HepG2 (cell line): Measurements from ENCODE around the gene C14orf119. TPM values are rescaled to one million over a fixed set of nuclear protein-coding genes. Genes with fewer than 3 reads are reported as not detected.

ENCODE experiments used
- ATAC-seq: fragments of 200-7000 bp; cut with Tn5 transposase; 3 replicates; pipeline ENCODE4 v1.9.1; 2020; ENCODE audit warnings: mild to moderate bottlenecking, moderate library complexity
- BruUV-seq: library from RNA; stranded (reverse); fragments of 400-500 nt; replicated peaks from 2 replicates; lab custom pipeline; 2021; lab: Mats Ljungman, UMichigan
- CTCF ChIA-PET: fragments of 300-600 bp; formaldehyde crosslinking; extraction: SDS; loops from one replicate; lab custom pipeline; 2021; ENCODE audit warnings: low total read pairs, inconsistent platforms, low intra/inter-chr PET ratio; lab: Yijun Ruan, JAX
- POLR2A ChIA-PET: fragments of 350-600 bp; sonication (Branson Sonifier 250); formaldehyde crosslinking; loops from one replicate; lab custom pipeline; 2020; ENCODE audit warnings: antibody characterized with exemption, inconsistent platforms; lab: Yijun Ruan, JAX
- DNase-seq: peaks from one replicate; pipeline ENCODE4 v3.0.0-alpha.2; 2015; ENCODE audit warnings: low spot score
- FAIRE-seq: peaks from 3 replicates; lab custom pipeline; 2011; peaks lifted over from hg19 to GRCh38; lab: Jason Lieb, UNC
- H2AFZ ChIP-seq: one replicate; pipeline ENCODE4 v1.6.1; 2011; ENCODE audit warnings: low read length, inconsistent platforms
- H3K27ac ChIP-seq: fragments of 300-600 bp; 3 replicates; pipeline ENCODE4 v1.8.0; 2011; ENCODE audit warnings: mixed run types, mild to moderate bottlenecking, mixed read lengths, low read length, inconsistent platforms; ENCODE audit not compliant: insufficient read depth; ENCODE audit errors: extremely low read length
- H3K27me3 ChIP-seq, 2 experiments: fragments of 200-600 bp in 1 of 2; 2 replicates in 1 of 2; 3 replicates in 1 of 2; pipeline versions ENCODE4 v1.6.0 to v1.8.0; 2011; ENCODE audit warnings: low read length in 2 of 2, mild to moderate bottlenecking in 2 of 2, moderate library complexity in 2 of 2, inconsistent platforms in 1 of 2; ENCODE audit not compliant: insufficient read depth in 2 of 2, control insufficient read depth in 1 of 2
- H3K36me3 ChIP-seq, 2 experiments: fragments of 200-600 bp in 1 of 2; replicated peaks in 1 of 2; 2 replicates in 1 of 2; 3 replicates in 1 of 2; pipeline versions ENCODE4 v1.5.1 to v1.8.0; 2011; ENCODE audit warnings: low read length in 2 of 2, inconsistent platforms in 1 of 2; ENCODE audit not compliant: insufficient read depth in 2 of 2, control insufficient read depth in 1 of 2
- H3K4me1 ChIP-seq: 2 replicates; pipeline ENCODE4 v1.5.1; 2012; ENCODE audit warnings: low read length, inconsistent platforms; ENCODE audit not compliant: insufficient read depth
- H3K4me2 ChIP-seq: 2 replicates; pipeline ENCODE4 v1.6.0; 2011; ENCODE audit warnings: low read depth, low read length, inconsistent platforms
- H3K4me3 ChIP-seq, 3 experiments: fragments of 200-600 bp in 1 of 3; sonication (generic), shearing (Covaris generic) in 1 of 3; replicated peaks in 1 of 3; 2 replicates each; pipeline ENCODE4 v1.5.1; 2011 to 2016; ENCODE audit warnings: low read length in 3 of 3, inconsistent platforms in 2 of 3, low read depth in 2 of 3, mild to moderate bottlenecking in 2 of 3, control low read depth in 1 of 3, mixed read lengths in 1 of 3; ENCODE audit not compliant: insufficient read depth in 1 of 3
- H3K79me2 ChIP-seq: one replicate; pipeline ENCODE4 v1.6.1; 2011; ENCODE audit warnings: low read length, inconsistent platforms; ENCODE audit not compliant: insufficient read depth
- H3K9ac ChIP-seq: 2 replicates; pipeline ENCODE4 v1.6.0; 2011; ENCODE audit warnings: mild to moderate bottlenecking, low read depth, low read length, inconsistent platforms; ENCODE audit not compliant: insufficient read depth
- H3K9me3 ChIP-seq: 2 replicates; pipeline ENCODE4 v1.5.1; 2012; ENCODE audit warnings: mild to moderate bottlenecking, low read length
- H4K20me1 ChIP-seq: 2 replicates; pipeline ENCODE4 v1.6.0; 2011; ENCODE audit warnings: inconsistent platforms, mild to moderate bottlenecking, low read length, moderate library complexity; ENCODE audit not compliant: insufficient read depth
- CBX2 ChIP-seq, 2 experiments: fragments of 200-600 bp in 1 of 2; sonication (generic); formaldehyde crosslinking in 1 of 2; IDR thresholded peaks; 2 replicates each; pipeline versions ENCODE4 v1.7.0 to v1.8.1; 2018 to 2022; ENCODE audit warnings: low read depth in 2 of 2, low read length in 1 of 2, mild to moderate bottlenecking in 1 of 2, missing genetic modification reagents in 1 of 2
- CREB3 ChIP-seq: sonication (generic); formaldehyde crosslinking; IDR thresholded peaks from 2 replicates; pipeline ENCODE4 v1.5.0; 2020; ENCODE audit warnings: missing genetic modification reagents
- EEA1 ChIP-seq: sonication (generic); formaldehyde crosslinking; IDR thresholded peaks from 2 replicates; pipeline ENCODE4 v1.5.1; 2020; ENCODE audit warnings: mild to moderate bottlenecking, missing genetic modification reagents, borderline replicate concordance
- GABPB1 ChIP-seq: IDR thresholded peaks from 2 replicates; pipeline ENCODE4 v1.6.1; 2016; ENCODE audit warnings: mild to moderate bottlenecking, missing genetic modification reagents, moderate library complexity, missing compliant biosample characterization
- GTF2F1 ChIP-seq: fragments of 150-350 bp; IDR thresholded peaks from 2 replicates; pipeline ENCODE4 v1.6.1; 2014; ENCODE audit warnings: low read length
- HNRNPH1 ChIP-seq: fragments of 200-400 bp; formaldehyde crosslinking; optimal IDR thresholded peaks from 2 replicates; pipeline ENCODE3; 2017; ENCODE audit warnings: mild to moderate bottlenecking, low read depth, low read length
- RBFOX2 ChIP-seq: fragments of 200-400 bp; formaldehyde crosslinking; IDR thresholded peaks from 2 replicates; pipeline ENCODE4 v1.6.1; 2017; ENCODE audit warnings: low read depth, mild to moderate bottlenecking, low read length
- RXRA ChIP-seq: sonication (generic); formaldehyde crosslinking; IDR thresholded peaks from 2 replicates; pipeline ENCODE4 v1.5.1; 2020; ENCODE audit warnings: missing genetic modification reagents
- SMC3 ChIP-seq: IDR thresholded peaks from 2 replicates; pipeline ENCODE4 v1.6.1; 2011; ENCODE audit warnings: low read length, improper control_type of control experiment
- SP5 ChIP-seq: IDR thresholded peaks from 2 replicates; pipeline ENCODE4 v1.6.1; 2016; ENCODE audit warnings: low read depth, borderline replicate concordance
- TCF7 ChIP-seq: sonication (generic); IDR thresholded peaks from 2 replicates; pipeline ENCODE4 v1.6.1; 2016; ENCODE audit warnings: antibody characterized with exemption, low read depth
- UBTF ChIP-seq: sonication (generic); formaldehyde crosslinking; IDR thresholded peaks from 2 replicates; pipeline ENCODE4 v1.4.0; 2020; ENCODE audit warnings: mild to moderate bottlenecking, missing genetic modification reagents
- ZNF20 ChIP-seq: sonication (generic); formaldehyde crosslinking; IDR thresholded peaks from 2 replicates; pipeline ENCODE4 v1.4.0; 2020; ENCODE audit warnings: mild to moderate bottlenecking, moderate library complexity, missing genetic modification reagents
- ZNF232 ChIP-seq: sonication (generic); formaldehyde crosslinking; IDR thresholded peaks from 2 replicates; pipeline ENCODE4 v1.4.0; 2020; ENCODE audit warnings: missing genetic modification reagents, borderline replicate concordance
- ZNF343 ChIP-seq: sonication (generic); formaldehyde crosslinking; IDR thresholded peaks from 2 replicates; pipeline ENCODE4 v1.4.0; 2020; ENCODE audit warnings: mild to moderate bottlenecking, missing genetic modification reagents
- ZSCAN9 ChIP-seq: IDR thresholded peaks from 2 replicates; pipeline ENCODE4 v1.6.1; 2016; ENCODE audit warnings: borderline replicate concordance
- ZXDC ChIP-seq: sonication (generic); formaldehyde crosslinking; IDR thresholded peaks from 2 replicates; pipeline ENCODE4 v1.5.0; 2020; ENCODE audit warnings: mild to moderate bottlenecking, missing genetic modification reagents
- WGBS: methylation state at CpG from one replicate; pipeline ENCODE4 v1.1.6; 2017; ENCODE audit warnings: low lambda C conversion rate; 5-methylcytosine and 5-hydroxymethylcytosine counted together
- in situ Hi-C: cut with HindIII; loops from 2 replicates; pipeline ENCODE4 v1.10.0; 2017; ENCODE audit warnings: low pct_unique_long_range_greater_than_20kb; ENCODE audit not compliant: extremely low pct_ligation_motif_present
- intact Hi-C: fragments of 100-400 bp; cut with micrococcal nuclease; formaldehyde crosslinking; loops from one replicate; pipeline ENCODE4 v1.10.0; 2022; ENCODE audit not compliant: unreplicated experiment
- polyA plus RNA-seq, 8 experiments: library from polyadenylated mRNA; depleted of rRNA in 3 of 8; stranded (reverse) in 7 of 8; unstranded in 1 of 8; fragments of >200 nt; fragmentation: Illumina TruSeq in 4 of 8; extraction: Trizol in 4 of 8; gene quantifications; 2 replicates each; pipeline versions ENCODE4 v1.2.1 to v1.2.3, GENCODE V29; 2011 to 2016; ENCODE audit warnings: low read depth in 4 of 8, missing spikeins in 1 of 8, mixed read lengths in 1 of 8; ENCODE audit not compliant: insufficient read depth in 1 of 8
- total RNA-seq, 5 experiments: library from RNA; depleted of rRNA; stranded (reverse); fragments of >200 nt; fragmentation: Illumina TruSeq; extraction: Trizol; gene quantifications; 2 replicates each; pipeline ENCODE4 v1.2.3, GENCODE V29; 2016; ENCODE audit warnings: low read depth in 1 of 5

C14orf119 gene
- total and polyA plus RNA-seq, 2 of the 13 experiments (the other 11 are each of a cell fraction or from before 2014, with no cell fraction given) = 117 to 206 TPM

GRCh38 chr14:23112359-23113178 is 17.3 kb downstream of the C14orf119 start:
- Histone ChIP-seq H3K9ac (no peak overlapping the region), H3K27me3 (peaks cover 39 to 79% of the 10 kb centered on the region in 2 experiments), H3K4me1 (peaks cover 25% of the 10 kb centered on the region), H3K4me3 (no peak overlapping the region), H3K4me2 (no peak overlapping the region), H3K36me3 (no peaks in the 10 kb centered on the region), H3K9me3 (no peaks in the 10 kb centered on the region), H2AFZ (no peak overlapping the region), H4K20me1 (no peaks in the 10 kb centered on the region), H3K79me2 (no peaks in the 10 kb centered on the region), H3K27ac (no peak overlapping the region)
- intact Hi-C loops = no loop called here
- ATAC-seq (peak; percentile 26), DNase-seq (no peak), FAIRE-seq (no peak)
- ChIA-PET POLR2A (interaction anchor here (1.4 to 6.6 kb wide), 3 partner anchors 18 to 106 kb away, joined by 3 to 66 read pairs (median 8); partner anchors contain the start of genes ACIN1 and C14orf119), CTCF (interaction anchor here (1.0 to 1.6 kb wide), 2 partner anchors 9 to 74 kb away, joined by 4 to 5 read pairs; no protein-coding TSS in a partner anchor)
- in situ Hi-C loops = no loop called here
- BruUV-seq = no TSS peak
- WGBS = 10% methylated on average over 12 of the region's 12 CpGs
- no peak; the same call in 1 of the 2 replicates for TF ChIP-seq CBX2 (IDR thresholded peaks at IDR 0.05; ENCODE audit: low read depth, low read length)
- TF ChIP-seq CBX2 (CRISPR knock-in tag; IDR thresholded peaks at IDR 0.05; ENCODE audit: low read depth) = no peak
- no peak for TF ChIP-seq UBTF (CRISPR knock-in tag)
- TF ChIP-seq EEA1 (CRISPR knock-in tag) = no peak
- no peak for TF ChIP-seq SMC3
- TF ChIP-seq ZNF20 (CRISPR knock-in tag) = no peak
- no peak for TF ChIP-seq SP5
- TF ChIP-seq TCF7 = no peak
- no peak for TF ChIP-seq ZNF232 (CRISPR knock-in tag)
- TF ChIP-seq ZNF343 (CRISPR knock-in tag) = no peak
- TF ChIP-seq ZSCAN9 = no peak
- no peak for TF ChIP-seq GTF2F1
- TF ChIP-seq ZXDC = peak; percentile 65; the same call in 1 of the 2 replicates
- no peak for TF ChIP-seq RXRA
- no peak for TF ChIP-seq RBFOX2
- TF ChIP-seq CREB3 = no peak
- no peak for TF ChIP-seq HNRNPH1
- no peak for TF ChIP-seq GABPB1
